OCI-LY7 (cell line): ENCODE data around the gene SLC12A8. TPM values are rescaled to one million over a fixed set of nuclear protein-coding genes. Genes with fewer than 3 reads are reported as not detected.

Experiments used
- BruUV-seq: library from RNA; stranded (reverse); fragments of 400-500 nt; replicated peaks from 2 replicates; lab custom pipeline; 2021; lab: Mats Ljungman, UMichigan
- CTCF ChIA-PET: fragments of 300-600 bp; sonication (Branson Sonifier 250); formaldehyde crosslinking; loops from one replicate; lab custom pipeline; 2022; ENCODE audit warnings: antibody characterized with exemption; ENCODE audit not compliant: unreplicated experiment; lab: Charles Lee
- POLR2A ChIA-PET: fragments of 300-600 bp; sonication (Branson Sonifier 250); formaldehyde crosslinking; loops from one replicate; lab custom pipeline; 2022; ENCODE audit warnings: antibody characterized with exemption; lab: Charles Lee
- DNase-seq: peaks from one replicate; pipeline ENCODE4 v3.0.0-alpha.2; 2015; ENCODE audit warnings: low spot score
- H2AFZ ChIP-seq: fragments of 200-600 bp; sonication (generic), shearing (Covaris generic); 2 replicates; pipeline ENCODE4 v1.6.1; 2014; ENCODE audit warnings: mild to moderate bottlenecking, antibody characterized with exemption, low read length, moderate library complexity
- H3K27ac ChIP-seq: fragments of 200-600 bp; sonication (generic); 2 replicates; pipeline ENCODE4 v1.5.1; 2014; ENCODE audit warnings: mixed run types, low read depth, mild to moderate bottlenecking, moderate library complexity, low read length, inconsistent platforms; ENCODE audit not compliant: poor library complexity, severe bottlenecking
- H3K36me3 ChIP-seq: fragments of 200-600 bp; sonication (generic); 2 replicates; pipeline ENCODE4 v1.6.1; 2014; ENCODE audit warnings: mild to moderate bottlenecking, antibody characterized with exemption, low read length, moderate library complexity, mixed read lengths; ENCODE audit not compliant: insufficient read depth
- H3K4me1 ChIP-seq: fragments of 200-600 bp; sonication (generic); 2 replicates; pipeline ENCODE4 v1.5.1; 2014; ENCODE audit warnings: mild to moderate bottlenecking, low read length; ENCODE audit not compliant: insufficient read depth, poor library complexity, severe bottlenecking
- H3K4me2 ChIP-seq: fragments of 200-600 bp; sonication (generic); 2 replicates; pipeline ENCODE4 v1.6.1; 2014; ENCODE audit warnings: mild to moderate bottlenecking, low read length
- H3K4me3 ChIP-seq: fragments of 200-600 bp; sonication (generic); 2 replicates; pipeline ENCODE4 v1.5.1; 2014; ENCODE audit warnings: mild to moderate bottlenecking, low read depth, low read length; ENCODE audit not compliant: poor library complexity, severe bottlenecking
- H3K79me2 ChIP-seq: fragments of 200-600 bp; sonication (generic); 2 replicates; pipeline ENCODE4 v1.6.1; 2016; ENCODE audit warnings: low read depth, mild to moderate bottlenecking, low read length, moderate library complexity, mixed read lengths; ENCODE audit not compliant: insufficient read depth
- H3K9me2 ChIP-seq: fragments of 200-600 bp; sonication (generic); 2 replicates; pipeline ENCODE4 v1.6.1; 2016; ENCODE audit warnings: mild to moderate bottlenecking, low read length, mixed read lengths; ENCODE audit not compliant: insufficient read depth
- H3K9me3 ChIP-seq: fragments of 200-600 bp; sonication (generic); 2 replicates; pipeline ENCODE4 v1.6.1; 2014; ENCODE audit warnings: mild to moderate bottlenecking, mixed run types, low read length, mixed read lengths
- H4K20me1 ChIP-seq: fragments of 200-600 bp; sonication (generic); 2 replicates; pipeline ENCODE4 v1.6.1; 2014; ENCODE audit warnings: mild to moderate bottlenecking, antibody characterized with exemption, low read length, moderate library complexity, mixed read lengths; ENCODE audit not compliant: insufficient read depth
- CTCF ChIP-seq: fragments of 200-600 bp; sonication (generic); conservative IDR thresholded peaks from 2 replicates; pipeline ENCODE4 v1.5.1; 2014; ENCODE audit warnings: mild to moderate bottlenecking, antibody characterized with exemption, low read length, moderate library complexity, mixed read lengths
- EZH2phosphoT487 ChIP-seq: fragments of 200-600 bp; sonication (generic); IDR thresholded peaks from 2 replicates; pipeline ENCODE4 v1.6.1; 2018; ENCODE audit warnings: low read depth, borderline replicate concordance, mild to moderate bottlenecking, mixed run types, antibody characterized with exemption, low read length, moderate library complexity, mixed read lengths
- intact Hi-C: fragments of 100-400 bp; cut with micrococcal nuclease; formaldehyde crosslinking; loops from one replicate; pipeline ENCODE4 v1.10.0; 2022; ENCODE audit not compliant: unreplicated experiment
- total RNA-seq, 2 experiments: library from RNA; depleted of rRNA in 1 of 2; stranded (reverse); fragments of >200 nt in 1 of 2; shearing (Covaris generic) in 1 of 2; gene quantifications; 2 replicates each; pipeline ENCODE4 v1.2.3, GENCODE V29; 2014 to 2022

Gene SLC12A8
- total RNA-seq, 2 experiments from 2014 or later = 0.84 to 1.0 TPM

- Histone ChIP-seq H3K4me1 (peaks cover 6% of the 10 kb centered on the region), H4K20me1 (no peaks in the 10 kb centered on the region), H3K27ac (no peak overlapping the region), H3K9me2 (no peaks in the 10 kb centered on the region), H3K9me3 (no peaks in the 10 kb centered on the region), H3K36me3 (no peaks in the 10 kb centered on the region), H3K4me3 (no peak overlapping the region), H3K4me2 (no peak overlapping the region), H2AFZ (no peak overlapping the region), H3K79me2 (no peaks in the 10 kb centered on the region)
- intact Hi-C loops = loop anchor here (5.0 kb wide), 2 partner anchors 280 to 430 kb away; no protein-coding TSS in a partner anchor
- no peak for DNase-seq
- BruUV-seq = no TSS peak
- ChIA-PET CTCF (no interaction called here), POLR2A (no interaction called here)
- TF ChIP-seq CTCF (no peak), EZH2phosphoT487 (no peak)
Measured at GRCh38 chr3:125151916-125152315, 60.6 kb downstream of the SLC12A8 start.

GRCh38 chr3:125151442-125151817 is 61.1 kb downstream of the SLC12A8 start:
- intact Hi-C loops = loop anchor here (5.0 kb wide), 2 partner anchors 281 to 431 kb away; no protein-coding TSS in a partner anchor
- ChIA-PET POLR2A (no interaction called here), CTCF (no interaction called here)
- Histone ChIP-seq H3K4me3 (no peak overlapping the region), H3K36me3 (no peaks in the 10 kb centered on the region), H3K27ac (no peak overlapping the region), H3K9me2 (no peaks in the 10 kb centered on the region), H3K9me3 (no peaks in the 10 kb centered on the region), H3K4me1 (peaks cover 6% of the 10 kb centered on the region), H4K20me1 (no peaks in the 10 kb centered on the region), H3K4me2 (no peak overlapping the region), H3K79me2 (no peaks in the 10 kb centered on the region), H2AFZ (no peak overlapping the region)
- no peak for DNase-seq
- BruUV-seq = no TSS peak
- TF ChIP-seq CTCF (no peak), EZH2phosphoT487 (no peak)
